Measurements from ENCODE around the gene EHMT1. TPM values are rescaled to one million over a fixed set of nuclear protein-coding genes. Genes with fewer than 3 reads are reported as not detected.
"Not testable (repeated sequence)": the region's sequence is repeated elsewhere in the genome, so short reads cannot be mapped to it uniquely, and the experiment has no call there.

EHMT1 gene
- total and polyA plus RNA-seq, 2 of the 13 experiments (the other 11 are each of a cell fraction or from before 2014, with no cell fraction given) = 23.0 to 27.1 TPM

DNA sequence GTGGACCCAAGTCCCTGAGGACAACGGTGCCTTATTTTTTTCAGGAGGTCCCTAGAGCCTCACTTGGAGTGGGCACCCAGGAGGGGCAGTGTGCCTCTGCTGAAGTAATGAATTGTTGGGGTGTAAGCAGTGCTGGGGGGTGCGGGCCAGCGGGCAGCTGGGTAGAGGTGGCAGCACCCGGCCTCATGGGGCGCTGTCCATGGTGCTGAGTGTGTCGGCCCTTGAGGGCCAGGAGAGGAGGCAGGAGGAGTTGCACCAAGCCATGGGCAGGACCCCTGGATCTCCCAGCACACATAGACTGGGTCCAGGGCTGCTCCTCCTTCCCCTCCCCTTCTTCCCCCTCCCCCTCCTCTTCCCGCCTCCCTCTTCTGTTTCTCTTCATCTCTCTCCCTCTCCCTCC is 265.7 kb downstream of the EHMT1 start (continued):
- TF ChIP-seq TSC22D2 (CRISPR knock-in tag; IDR thresholded peaks at IDR 0.05; ENCODE audit: borderline replicate concordance) (0 out of 2 replicates have a peak, but pooled peaks have one; percentile 31), ERF (CRISPR knock-in tag; IDR thresholded peaks at IDR 0.05) (0 out of 2 replicates have a peak, but pooled peaks have one; percentile 39), MEIS2 (CRISPR knock-in tag; IDR thresholded peaks at IDR 0.05) (0 out of 2 replicates have a peak, but pooled peaks have one; percentile 39)

DNA sequence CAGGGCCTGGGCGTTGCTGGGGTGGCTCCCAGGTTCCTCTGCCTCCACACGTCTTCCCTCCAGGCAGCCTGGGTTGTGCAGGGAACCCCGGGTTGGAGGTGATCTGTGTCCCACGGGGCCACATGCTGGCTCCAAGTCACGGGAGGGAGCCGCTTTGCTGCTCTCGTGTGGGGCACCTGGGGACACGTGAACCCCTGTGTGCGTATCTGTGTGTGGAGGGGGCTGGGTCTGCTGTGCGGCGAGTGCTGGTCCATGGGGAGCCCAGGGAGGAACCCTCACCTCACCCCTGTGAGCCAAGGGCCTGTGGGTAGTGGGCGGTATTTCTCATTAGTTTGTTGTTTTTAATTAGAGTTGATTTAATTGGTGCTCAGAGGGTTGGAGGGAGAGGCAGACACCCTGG is 266.3 kb downstream of the EHMT1 start:
- POLR2A ChIA-PET; H3K27me3 ChIP-seq (ENCODE audit: control insufficient read depth in 1 of 2, insufficient read depth in 2 of 2, low read length in 2 of 2); intact Hi-C loops (cut with micrococcal nuclease; ENCODE audit: unreplicated experiment); H3K9ac ChIP-seq (ENCODE audit: insufficient read depth, low read depth, low read length); in situ Hi-C loops (cut with HindIII; ENCODE audit: extremely low pct_ligation_motif_present, low pct_unique_long_range_greater_than_20kb); DNase-seq (ENCODE audit: low spot score); H3K9me3 ChIP-seq (ENCODE audit: low read length); CTCF ChIA-PET (ENCODE audit: low intra/inter-chr PET ratio, low total read pairs); H3K4me3 ChIP-seq (replicated peaks in 1 of 3; ENCODE audit: insufficient read depth in 1 of 3, low read depth in 2 of 3, low read length in 3 of 3); H3K36me3 ChIP-seq (replicated peaks in 1 of 2; ENCODE audit: control insufficient read depth in 1 of 2, insufficient read depth in 2 of 2, low read length in 2 of 2); H3K27ac ChIP-seq (ENCODE audit: extremely low read length, insufficient read depth, low read length); H3K79me2 ChIP-seq (ENCODE audit: insufficient read depth, low read length); H4K20me1 ChIP-seq (ENCODE audit: insufficient read depth, low read length); FAIRE-seq; H3K4me2 ChIP-seq (ENCODE audit: low read depth, low read length); ATAC-seq; H3K4me1 ChIP-seq (ENCODE audit: insufficient read depth, low read length); H2AFZ ChIP-seq (ENCODE audit: low read length); BruUV-seq (replicated peaks): not testable (repeated sequence)
- no CpG with 5 or more reads among the region's 12 CpGs for WGBS (ENCODE audit: low lambda C conversion rate)

MicroRNA genes within 50 kb of the gene (microRNA counts, 767-probe panel; counts per million panel counts)
- microRNA hsa-miR-602 = not detected

Small RNA genes within 50 kb of the gene (microRNA-seq; reads per million reads assigned to microRNA genes)
- 1.0 reads per million for gene MIR602

Small RNA genes within 50 kb of the gene (small RNA-seq; reads per million reads assigned to genes)
- gene MIR602 (ENCODE audit: insufficient read depth in 2 of 3, insufficient read length in 3 of 3, low read depth in 2 of 3, low replicate concordance in 1 of 3) (0 to 1.9 (median 0) reads per million in 3 experiments), gene RF00017 (ENCODE audit: insufficient read depth in 2 of 3, insufficient read length in 3 of 3, low read depth in 2 of 3, low replicate concordance in 1 of 3) (0 reads per million in 3 experiments)

Other genes with a start within 250 kb of the EHMT1 start
- 1.3 and 2.7 TPM in 2 replicates for gene EXD3, start 195.8 kb upstream of the EHMT1 start, total RNA-seq (2016; rRNA removed; fragmentation: Illumina TruSeq; extraction: Trizol)
- gene EXD3, start 195.8 kb upstream of the EHMT1 start, polyA plus RNA-seq (2011; rRNA removed) = 4.8 and 9.1 TPM in 2 replicates
- gene NOXA1, start 195.6 kb upstream of the EHMT1 start, total RNA-seq (2016; rRNA removed; fragmentation: Illumina TruSeq; extraction: Trizol) = 0.63 and 1.2 TPM in 2 replicates
- 0.78 and 2.1 TPM in 2 replicates for gene NOXA1, start 195.6 kb upstream of the EHMT1 start, polyA plus RNA-seq (2011; rRNA removed)
- 0.21 and 0.44 TPM in 2 replicates for gene ENTPD8, start 177.6 kb upstream of the EHMT1 start, total RNA-seq (2016; rRNA removed; fragmentation: Illumina TruSeq; extraction: Trizol)
- gene ENTPD8, start 177.6 kb upstream of the EHMT1 start, polyA plus RNA-seq (2011; rRNA removed) = 0.26 and 0.38 TPM in 2 replicates
- 38.3 and 44.3 TPM in 2 replicates for gene NSMF, start 159.7 kb upstream of the EHMT1 start, total RNA-seq (2016; rRNA removed; fragmentation: Illumina TruSeq; extraction: Trizol)
- 183 and 271 TPM in 2 replicates for gene NSMF, start 159.7 kb upstream of the EHMT1 start, polyA plus RNA-seq (2011; rRNA removed)
- 0.21 and 0.42 TPM in 2 replicates for gene PNPLA7, start 68.6 kb upstream of the EHMT1 start, total RNA-seq (2016; rRNA removed; fragmentation: Illumina TruSeq; extraction: Trizol)
- gene PNPLA7, start 68.6 kb upstream of the EHMT1 start, polyA plus RNA-seq (2011; rRNA removed) = 1.5 and 1.9 TPM in 2 replicates
- gene MRPL41, start 67.1 kb upstream of the EHMT1 start, total RNA-seq (2016; rRNA removed; fragmentation: Illumina TruSeq; extraction: Trizol) = 48.9 and 54.0 TPM in 2 replicates
- 20.9 and 23.4 TPM in 2 replicates for gene MRPL41, start 67.1 kb upstream of the EHMT1 start, polyA plus RNA-seq (2011; rRNA removed)
- gene DPH7, start 40.1 kb upstream of the EHMT1 start, total RNA-seq (2016; rRNA removed; fragmentation: Illumina TruSeq; extraction: Trizol) = 22.6 and 31.6 TPM in 2 replicates
- gene DPH7, start 40.1 kb upstream of the EHMT1 start, polyA plus RNA-seq (2011; rRNA removed) = 27.6 and 36.9 TPM in 2 replicates
- 29.6 and 38.7 TPM in 2 replicates for gene ZMYND19, start 28.5 kb upstream of the EHMT1 start, total RNA-seq (2016; rRNA removed; fragmentation: Illumina TruSeq; extraction: Trizol)
- gene ZMYND19, start 28.5 kb upstream of the EHMT1 start, polyA plus RNA-seq (2011; rRNA removed) = 21.3 and 21.8 TPM in 2 replicates
- 13.4 and 21.7 TPM in 2 replicates for gene ARRDC1, start 13.3 kb upstream of the EHMT1 start, total RNA-seq (2016; rRNA removed; fragmentation: Illumina TruSeq; extraction: Trizol)
- 44.4 and 50.9 TPM in 2 replicates for gene ARRDC1, start 13.3 kb upstream of the EHMT1 start, polyA plus RNA-seq (2011; rRNA removed)

Measured in HepG2 (cell line).